NT2/D1 (cell line): ENCODE data around the gene MKS1.

Experiments
- DNase-seq: peaks from one replicate; pipeline ENCODE4 v3.0.0-alpha.2; 2011; ENCODE audit warnings: low read depth, low spot score
- H3K27me3 ChIP-seq: 2 replicates; pipeline ENCODE4 v1.6.0; 2011; ENCODE audit warnings: mild to moderate bottlenecking; ENCODE audit not compliant: insufficient read length, insufficient read depth
- H3K36me3 ChIP-seq: 2 replicates; pipeline ENCODE4 v1.6.1; 2011; ENCODE audit warnings: mild to moderate bottlenecking, low read length, mixed read lengths; ENCODE audit not compliant: insufficient read depth, insufficient read length
- H3K4me1 ChIP-seq: 2 replicates; pipeline ENCODE4 v1.5.1; 2011; ENCODE audit not compliant: insufficient read depth, insufficient read length
- H3K4me3 ChIP-seq: 2 replicates; pipeline ENCODE4 v1.5.1; 2011; ENCODE audit warnings: low read depth; ENCODE audit not compliant: insufficient read length
- H3K9ac ChIP-seq: 2 replicates; pipeline ENCODE4 v1.6.0; 2011; ENCODE audit warnings: low read depth; ENCODE audit not compliant: insufficient read length
- H3K9me3 ChIP-seq: 2 replicates; pipeline ENCODE4 v1.5.1; 2011; ENCODE audit warnings: mild to moderate bottlenecking, low read length; ENCODE audit not compliant: insufficient read depth
- SUZ12 ChIP-seq: IDR thresholded peaks from 2 replicates; pipeline ENCODE4 v1.6.1; 2011; ENCODE audit not compliant: insufficient read length, insufficient read depth; ENCODE audit errors: extremely low read depth
- YY1 ChIP-seq: IDR thresholded peaks from 2 replicates; pipeline ENCODE4 v1.6.1; 2011; ENCODE audit not compliant: insufficient read length, insufficient read depth
- ZNF274 ChIP-seq: IDR thresholded peaks from 2 replicates; pipeline ENCODE4 v1.6.1; 2011; ENCODE audit warnings: mild to moderate bottlenecking, low read depth, low read length

MKS1 gene

DNA sequence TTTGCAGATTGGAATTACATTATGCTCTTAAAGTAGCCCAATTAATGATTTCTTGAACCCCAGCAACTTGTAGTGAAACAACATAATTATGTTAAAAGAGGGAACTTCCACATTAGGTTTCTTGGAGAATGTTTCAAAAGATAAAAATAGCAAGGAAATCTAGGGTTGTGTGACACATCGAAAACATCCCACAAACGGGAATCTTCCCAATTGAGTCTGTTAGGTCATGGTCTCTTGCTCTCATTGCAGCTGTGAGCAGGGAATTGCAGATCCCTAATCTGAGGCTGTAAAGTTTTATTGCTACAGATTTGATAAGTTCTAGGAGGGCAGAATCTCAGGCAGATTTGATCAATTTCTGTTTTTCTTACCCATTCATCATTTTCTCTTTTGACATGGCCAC lies 12.6 kb upstream of the MKS1 start:
- no peak overlapping the region for H3K9ac ChIP-seq
- no peaks in the 10 kb centered on the region for H3K27me3 ChIP-seq
- no peak overlapping the region for H3K4me3 ChIP-seq
- H3K9me3 ChIP-seq = peaks cover 7% of the 10 kb centered on the region; the same call in 1 of the 2 replicates
- H3K4me1 ChIP-seq = no peaks in the 10 kb centered on the region
- no peak for DNase-seq
- no peaks in the 10 kb centered on the region for H3K36me3 ChIP-seq
- TF ChIP-seq YY1 (no peak), SUZ12 (no peak), ZNF274 (no peak)

DNA sequence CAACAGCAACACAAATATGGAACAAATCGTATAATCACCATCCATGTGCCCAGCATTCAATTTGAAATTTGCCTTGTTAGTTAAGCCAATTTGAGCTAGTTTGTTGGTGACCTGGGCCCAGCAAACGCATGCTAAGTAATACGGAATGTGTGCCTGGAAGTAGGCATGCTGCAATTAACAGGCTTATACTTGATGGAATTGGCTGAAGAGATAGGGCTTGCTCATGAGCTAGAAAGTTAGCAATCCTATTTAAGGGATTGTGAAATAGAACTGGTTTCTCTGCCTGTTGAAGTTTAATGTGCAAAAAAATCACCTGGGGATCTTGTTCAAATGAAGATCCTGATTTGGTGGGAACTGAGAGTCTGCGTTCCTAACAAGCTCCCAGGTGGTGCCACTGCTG lies 10.8 kb upstream of the MKS1 start:
- H3K9ac ChIP-seq = no peak overlapping the region
- H3K36me3 ChIP-seq = no peaks in the 10 kb centered on the region
- H3K9me3 ChIP-seq = peaks cover 7% of the 10 kb centered on the region; the same call in 1 of the 2 replicates
- DNase-seq = no peak
- TF ChIP-seq ZNF274 (no peak), SUZ12 (no peak), YY1 (no peak)
- no peak overlapping the region for H3K4me3 ChIP-seq
- no peaks in the 10 kb centered on the region for H3K4me1 ChIP-seq
- no peaks in the 10 kb centered on the region for H3K27me3 ChIP-seq

- no peaks in the 10 kb centered on the region for H3K27me3 ChIP-seq
- no peaks in the 10 kb centered on the region for H3K4me1 ChIP-seq
- TF ChIP-seq YY1 (no peak), ZNF274 (no peak), SUZ12 (no peak)
- no peak overlapping the region for H3K9ac ChIP-seq
- DNase-seq = no peak
- no peak overlapping the region for H3K4me3 ChIP-seq
- H3K9me3 ChIP-seq = peaks cover 7% of the 10 kb centered on the region; the same call in 1 of the 2 replicates
- H3K36me3 ChIP-seq = no peaks in the 10 kb centered on the region
Observed at GRCh38 chr17:58229384-58229783, 10.3 kb upstream of the MKS1 start.

DNA sequence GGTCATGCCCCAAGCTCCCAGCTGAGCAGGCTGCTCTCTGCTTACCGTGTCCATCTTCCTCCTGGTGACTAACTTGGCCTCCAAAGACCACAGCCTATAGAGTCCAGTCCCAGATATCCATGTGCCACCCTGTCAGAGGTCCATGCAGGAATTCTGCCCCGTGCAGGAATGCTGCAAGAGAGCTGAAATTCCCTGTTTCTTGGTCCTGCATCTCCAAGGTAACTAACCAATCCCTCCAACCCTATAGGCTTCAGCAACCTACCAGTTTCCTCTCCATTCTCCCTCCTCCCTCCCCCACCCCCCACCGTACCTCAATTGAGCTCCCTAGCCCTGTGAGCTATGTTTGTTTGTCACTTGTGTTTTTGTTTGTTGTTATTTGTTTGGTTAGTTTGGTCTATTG lies 9.6 kb upstream of the MKS1 start:
- Histone ChIP-seq H3K4me1 (no peaks in the 10 kb centered on the region), H3K4me3 (no peak overlapping the region), H3K27me3 (no peaks in the 10 kb centered on the region), H3K9me3 (peaks cover 7% of the 10 kb centered on the region; the same call in 1 of the 2 replicates), H3K9ac (no peak overlapping the region), H3K36me3 (no peaks in the 10 kb centered on the region)
- no peak for DNase-seq
- no peak for TF ChIP-seq SUZ12

DNA sequence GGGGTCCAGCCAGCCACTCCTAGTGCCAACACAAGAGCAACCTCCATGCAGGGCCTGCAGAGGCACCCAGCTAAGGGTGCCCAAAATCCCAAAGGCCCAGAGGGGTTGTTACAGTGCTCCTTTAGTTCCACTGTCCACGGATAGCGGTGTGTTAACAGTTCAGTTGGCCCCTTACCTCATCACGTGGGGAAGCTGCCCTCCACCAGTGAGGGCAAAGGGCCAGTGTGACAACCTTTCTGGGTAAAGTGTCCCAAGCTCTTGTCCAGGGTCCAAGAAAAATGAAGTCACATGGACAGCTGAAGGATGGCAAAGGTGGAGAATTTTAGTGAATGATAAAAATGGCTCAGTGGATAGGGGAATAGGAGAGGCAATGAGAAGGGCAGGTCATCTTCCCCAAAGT lies 8.7 kb upstream of the MKS1 start:
- no peak overlapping the region for H3K9ac ChIP-seq
- no peak for TF ChIP-seq ZNF274
- TF ChIP-seq SUZ12 = no peak
- no peaks in the 10 kb centered on the region for H3K36me3 ChIP-seq
- H3K27me3 ChIP-seq = no peaks in the 10 kb centered on the region
- no peak overlapping the region for H3K4me3 ChIP-seq
- no peak for DNase-seq
- H3K4me1 ChIP-seq = no peaks in the 10 kb centered on the region
- H3K9me3 ChIP-seq = peaks cover 7% of the 10 kb centered on the region; the same call in 1 of the 2 replicates

- Histone ChIP-seq H3K27me3 (no peaks in the 10 kb centered on the region), H3K36me3 (no peaks in the 10 kb centered on the region), H3K4me3 (no peak overlapping the region), H3K9ac (no peak overlapping the region), H3K9me3 (peaks cover 7% of the 10 kb centered on the region; the same call in 1 of the 2 replicates), H3K4me1 (no peaks in the 10 kb centered on the region)
- TF ChIP-seq YY1 (no peak), ZNF274 (no peak), SUZ12 (no peak)
- DNase-seq = no peak
Observed at GRCh38 chr17:58224315-58224714, 5.3 kb upstream of the MKS1 start.

DNA sequence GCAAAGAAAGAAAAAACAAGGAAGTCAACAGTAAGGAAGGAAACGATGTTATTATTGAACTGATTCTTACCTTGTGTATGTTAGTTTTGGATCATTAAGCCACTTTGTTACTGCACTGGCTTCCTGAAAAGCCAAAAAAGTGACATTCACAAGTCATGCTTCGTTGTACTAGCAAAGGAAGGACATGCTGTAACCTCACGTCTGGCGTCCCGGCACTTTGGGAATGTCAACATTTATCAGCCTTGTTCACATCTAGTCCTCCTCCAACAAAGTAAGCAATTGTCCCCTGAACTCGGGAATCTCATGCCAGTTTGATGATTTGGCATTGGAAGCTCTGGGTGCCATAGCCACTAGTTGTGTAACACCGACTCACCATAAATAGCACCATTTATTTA lies 731 bp upstream of the MKS1 start:
- H3K4me3 ChIP-seq = no peak overlapping the region
- peaks cover 16% of the 10 kb centered on the region for H3K36me3 ChIP-seq
- TF ChIP-seq YY1 = no peak
- no peak for TF ChIP-seq ZNF274
- no peak for TF ChIP-seq SUZ12

DNA sequence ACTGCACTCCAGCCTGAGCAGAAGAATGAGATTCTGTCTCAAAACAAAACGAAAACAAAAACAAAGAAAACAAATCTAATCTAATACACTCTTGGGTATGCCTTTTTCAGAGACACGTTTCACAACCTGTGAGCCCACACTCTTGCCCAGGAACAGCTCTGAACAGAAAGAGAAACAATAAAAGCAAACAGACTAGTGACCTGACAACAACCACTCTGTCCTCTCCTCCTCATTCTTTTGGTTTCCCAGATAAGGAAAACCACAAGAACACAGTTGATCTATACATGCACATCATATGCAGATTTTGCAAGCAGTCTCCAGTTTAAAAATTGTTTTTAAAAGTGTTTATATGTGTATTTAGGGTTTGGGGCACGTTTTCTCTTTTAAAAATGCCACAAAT lies 1.3 kb downstream of the MKS1 start:
- Histone ChIP-seq H3K36me3 (peaks cover 34% of the 10 kb centered on the region), H3K9ac (no peak overlapping the region), H3K9me3 (no peaks in the 10 kb centered on the region), H3K4me1 (no peaks in the 10 kb centered on the region), H3K4me3 (no peak overlapping the region), H3K27me3 (no peaks in the 10 kb centered on the region)
- no peak for DNase-seq
- TF ChIP-seq SUZ12 = no peak
- no peak for TF ChIP-seq ZNF274
- TF ChIP-seq YY1 = no peak

More for the DNA sequence above, 731 bp upstream of the MKS1 start:
- DNase-seq = no peak
- H3K9ac ChIP-seq = no peak overlapping the region
- H3K27me3 ChIP-seq = no peaks in the 10 kb centered on the region
- no peaks in the 10 kb centered on the region for H3K4me1 ChIP-seq
- H3K9me3 ChIP-seq = no peaks in the 10 kb centered on the region
